ENCODE measurements around the gene RNASEL. TPM values are rescaled to one million over a fixed set of nuclear protein-coding genes. Genes with fewer than 3 reads are reported as not detected.

Gene RNASEL
- total and polyA plus RNA-seq, 2 of the 13 experiments (the other 11 are each of a cell fraction or from before 2014, with no cell fraction given): 0.05 to 0.20 TPM

DNA sequence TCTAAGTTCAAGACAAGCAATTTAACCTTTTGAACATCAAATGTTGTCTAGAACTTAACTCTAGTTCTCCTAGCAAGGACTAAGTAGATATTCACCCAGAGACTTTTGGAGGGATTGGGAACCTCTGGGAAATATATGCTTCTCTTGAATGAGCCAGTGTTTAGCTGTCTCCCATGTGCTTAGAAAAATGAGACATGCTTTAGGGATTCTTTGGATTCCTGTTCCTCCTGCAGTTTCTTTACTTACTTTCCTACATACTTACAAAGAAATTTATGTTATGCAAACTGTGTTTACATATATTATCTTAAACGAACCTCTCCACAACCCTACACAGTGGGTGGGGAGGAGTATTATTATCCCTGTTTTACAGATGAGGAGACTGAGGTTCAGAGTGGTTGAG lies 39.2 kb downstream of the RNASEL start:
- no peaks in the 10 kb centered on the region for H4K20me1 ChIP-seq (ENCODE audit: insufficient read depth, low read length)
- no peak for ATAC-seq
- POLR2A ChIA-PET: no interaction called here
- TF ChIP-seq CAMTA2 (CRISPR knock-in tag; IDR thresholded peaks at IDR 0.05; ENCODE audit: borderline replicate concordance) (no peak), TP53 (CRISPR knock-in tag; conservative IDR thresholded peaks at IDR 0.05) (no peak)
- TF ChIP-seq, protein P1, sequence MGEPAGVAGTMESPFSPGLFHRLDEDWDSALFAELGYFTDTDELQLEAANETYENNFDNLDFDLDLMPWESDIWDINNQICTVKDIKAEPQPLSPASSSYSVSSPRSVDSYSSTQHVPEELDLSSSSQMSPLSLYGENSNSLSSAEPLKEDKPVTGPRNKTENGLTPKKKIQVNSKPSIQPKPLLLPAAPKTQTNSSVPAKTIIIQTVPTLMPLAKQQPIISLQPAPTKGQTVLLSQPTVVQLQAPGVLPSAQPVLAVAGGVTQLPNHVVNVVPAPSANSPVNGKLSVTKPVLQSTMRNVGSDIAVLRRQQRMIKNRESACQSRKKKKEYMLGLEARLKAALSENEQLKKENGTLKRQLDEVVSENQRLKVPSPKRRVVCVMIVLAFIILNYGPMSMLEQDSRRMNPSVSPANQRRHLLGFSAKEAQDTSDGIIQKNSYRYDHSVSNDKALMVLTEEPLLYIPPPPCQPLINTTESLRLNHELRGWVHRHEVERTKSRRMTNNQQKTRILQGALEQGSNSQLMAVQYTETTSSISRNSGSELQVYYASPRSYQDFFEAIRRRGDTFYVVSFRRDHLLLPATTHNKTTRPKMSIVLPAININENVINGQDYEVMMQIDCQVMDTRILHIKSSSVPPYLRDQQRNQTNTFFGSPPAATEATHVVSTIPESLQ (CRISPR knock-in tag; conservative IDR thresholded peaks at IDR 0.05): no peak
- TF ChIP-seq, protein P2, sequence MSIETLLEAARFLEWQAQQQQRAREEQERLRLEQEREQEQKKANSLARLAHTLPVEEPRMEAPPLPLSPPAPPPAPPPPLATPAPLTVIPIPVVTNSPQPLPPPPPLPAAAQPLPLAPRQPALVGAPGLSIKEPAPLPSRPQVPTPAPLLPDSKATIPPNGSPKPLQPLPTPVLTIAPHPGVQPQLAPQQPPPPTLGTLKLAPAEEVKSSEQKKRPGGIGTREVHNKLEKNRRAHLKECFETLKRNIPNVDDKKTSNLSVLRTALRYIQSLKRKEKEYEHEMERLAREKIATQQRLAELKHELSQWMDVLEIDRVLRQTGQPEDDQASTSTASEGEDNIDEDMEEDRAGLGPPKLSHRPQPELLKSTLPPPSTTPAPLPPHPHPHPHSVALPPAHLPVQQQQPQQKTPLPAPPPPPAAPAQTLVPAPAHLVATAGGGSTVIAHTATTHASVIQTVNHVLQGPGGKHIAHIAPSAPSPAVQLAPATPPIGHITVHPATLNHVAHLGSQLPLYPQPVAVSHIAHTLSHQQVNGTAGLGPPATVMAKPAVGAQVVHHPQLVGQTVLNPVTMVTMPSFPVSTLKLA (IDR thresholded peaks at IDR 0.05): peak; percentile 60
- 0% methylated on average over 1 of the region's 1 CpG for WGBS (ENCODE audit: low lambda C conversion rate)
- no peak overlapping the region for H3K4me3 ChIP-seq (replicated peaks in 1 of 3; ENCODE audit: insufficient read depth in 1 of 3, low read depth in 2 of 3, low read length in 3 of 3)
- CTCF ChIA-PET (ENCODE audit: low intra/inter-chr PET ratio, low total read pairs): no interaction called here
- no peak overlapping the region for H3K9ac ChIP-seq (ENCODE audit: insufficient read depth, low read depth, low read length)
- DNase-seq (ENCODE audit: low spot score): no peak
- no peak for FAIRE-seq
- intact Hi-C loops (cut with micrococcal nuclease; ENCODE audit: unreplicated experiment) (no loop called here), in situ Hi-C loops (cut with HindIII; ENCODE audit: extremely low pct_ligation_motif_present, low pct_unique_long_range_greater_than_20kb) (no loop called here)
- no peaks in the 10 kb centered on the region for H3K79me2 ChIP-seq (ENCODE audit: insufficient read depth, low read length)
- no peaks in the 10 kb centered on the region for H3K36me3 ChIP-seq (replicated peaks in 1 of 2; ENCODE audit: control insufficient read depth in 1 of 2, insufficient read depth in 2 of 2, low read length in 2 of 2)
- H3K27ac ChIP-seq (ENCODE audit: extremely low read length, insufficient read depth, low read length): no peak overlapping the region
- H3K4me2 ChIP-seq (ENCODE audit: low read depth, low read length): no peak overlapping the region
- no peaks in the 10 kb centered on the region for H3K4me1 ChIP-seq (ENCODE audit: insufficient read depth, low read length)
- H3K27me3 ChIP-seq (ENCODE audit: control insufficient read depth in 1 of 2, insufficient read depth in 2 of 2, low read length in 2 of 2): no peaks in the 10 kb centered on the region
- no peaks in the 10 kb centered on the region; the same call in 1 of the 2 replicates for H3K9me3 ChIP-seq (ENCODE audit: low read length)
- no TSS peak for BruUV-seq (replicated peaks)
- H2AFZ ChIP-seq (ENCODE audit: low read length): no peak overlapping the region

DNA sequence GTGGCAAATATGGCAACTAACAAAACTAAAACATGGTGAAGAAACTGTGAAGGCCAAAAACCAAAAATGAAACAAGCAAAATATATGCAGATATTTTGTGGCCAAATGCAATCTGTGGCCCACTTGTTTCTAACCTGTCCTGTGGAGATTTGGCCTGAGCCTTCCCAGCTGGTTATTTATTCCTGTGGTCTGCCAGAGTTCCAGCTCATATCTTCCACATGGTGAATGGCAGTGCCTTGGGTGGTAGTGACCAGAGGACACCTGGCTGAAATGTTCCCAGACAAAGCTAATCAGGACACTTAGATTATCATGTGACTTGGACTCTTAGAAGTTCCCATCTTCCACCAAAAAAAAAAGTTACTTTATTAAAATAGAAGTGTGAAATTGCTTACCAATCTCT lies 39.7 kb downstream of the RNASEL start:
- no peak for FAIRE-seq
- Histone ChIP-seq H4K20me1 (ENCODE audit: insufficient read depth, low read length) (no peaks in the 10 kb centered on the region), H3K9me3 (ENCODE audit: low read length) (no peaks in the 10 kb centered on the region; the same call in 1 of the 2 replicates), H3K36me3 (replicated peaks in 1 of 2; ENCODE audit: control insufficient read depth in 1 of 2, insufficient read depth in 2 of 2, low read length in 2 of 2) (no peaks in the 10 kb centered on the region), H3K27ac (ENCODE audit: extremely low read length, insufficient read depth, low read length) (no peak overlapping the region), H3K79me2 (ENCODE audit: insufficient read depth, low read length) (no peaks in the 10 kb centered on the region), H3K4me1 (ENCODE audit: insufficient read depth, low read length) (no peaks in the 10 kb centered on the region), H3K4me3 (replicated peaks in 1 of 3; ENCODE audit: insufficient read depth in 1 of 3, low read depth in 2 of 3, low read length in 3 of 3) (no peak overlapping the region), H3K9ac (ENCODE audit: insufficient read depth, low read depth, low read length) (no peak overlapping the region), H3K27me3 (ENCODE audit: control insufficient read depth in 1 of 2, insufficient read depth in 2 of 2, low read length in 2 of 2) (no peaks in the 10 kb centered on the region), H2AFZ (ENCODE audit: low read length) (no peak overlapping the region), H3K4me2 (ENCODE audit: low read depth, low read length) (no peak overlapping the region)
- in situ Hi-C loops (cut with HindIII; ENCODE audit: extremely low pct_ligation_motif_present, low pct_unique_long_range_greater_than_20kb): no loop called here
- POLR2A ChIA-PET: no interaction called here
- DNase-seq (ENCODE audit: low spot score): no peak
- BruUV-seq (replicated peaks): no TSS peak
- ATAC-seq: no peak
- intact Hi-C loops (cut with micrococcal nuclease; ENCODE audit: unreplicated experiment): no loop called here
- CTCF ChIA-PET (ENCODE audit: low intra/inter-chr PET ratio, low total read pairs): no interaction called here
- no peak for TF ChIP-seq GTF3A (CRISPR knock-in tag; conservative IDR thresholded peaks at IDR 0.05)
- TF ChIP-seq, protein P3, sequence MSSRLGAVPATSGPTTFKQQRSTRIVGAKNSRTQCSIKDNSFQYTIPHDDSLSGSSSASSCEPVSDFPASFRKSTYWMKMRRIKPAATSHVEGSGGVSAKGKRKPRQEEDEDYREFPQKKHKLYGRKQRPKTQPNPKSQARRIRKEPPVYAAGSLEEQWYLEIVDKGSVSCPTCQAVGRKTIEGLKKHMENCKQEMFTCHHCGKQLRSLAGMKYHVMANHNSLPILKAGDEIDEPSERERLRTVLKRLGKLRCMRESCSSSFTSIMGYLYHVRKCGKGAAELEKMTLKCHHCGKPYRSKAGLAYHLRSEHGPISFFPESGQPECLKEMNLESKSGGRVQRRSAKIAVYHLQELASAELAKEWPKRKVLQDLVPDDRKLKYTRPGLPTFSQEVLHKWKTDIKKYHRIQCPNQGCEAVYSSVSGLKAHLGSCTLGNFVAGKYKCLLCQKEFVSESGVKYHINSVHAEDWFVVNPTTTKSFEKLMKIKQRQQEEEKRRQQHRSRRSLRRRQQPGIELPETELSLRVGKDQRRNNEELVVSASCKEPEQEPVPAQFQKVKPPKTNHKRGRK (CRISPR knock-in tag; IDR thresholded peaks at IDR 0.05): no peak
- TF ChIP-seq TARDBP (CRISPR knock-in tag; IDR thresholded peaks at IDR 0.05): no peak
- TF ChIP-seq TRIM24 (CRISPR knock-in tag; IDR thresholded peaks at IDR 0.05): no peak
- no peak for TF ChIP-seq ZNF709 (CRISPR knock-in tag; IDR thresholded peaks at IDR 0.05)
- no peak for TF ChIP-seq DNMT3B (CRISPR knock-in tag; conservative IDR thresholded peaks at IDR 0.05)
- TF ChIP-seq ZEB1 (IDR thresholded peaks at IDR 0.05; ENCODE audit: insufficient replicate concordance, low read depth): no peak
- no peak for TF ChIP-seq MATR3 (CRISPR knock-in tag; IDR thresholded peaks at IDR 0.05)
